CD4-positive, CD25-positive, alpha-beta regulatory T cell (primary cell): Measurements from ENCODE around the gene NPAS2. TPM values are rescaled to one million over a fixed set of nuclear protein-coding genes. Genes with fewer than 3 reads are reported as not detected.

ENCODE experiments used
- ATAC-seq, 2 donors: fragments of 150-1000 bp; cut with Tn5 transposase; one replicate each; pipeline ENCODE4 v1.10.0; 2021; ENCODE audit warnings: low read depth in 2 of 2, moderate number of reproducible peaks in 2 of 2, moderate library complexity in 1 of 2
- DNase-seq, 3 donors: peaks; one replicate each; pipeline versions ENCODE4 v3.0.0 to v3.0.0-alpha.2; 2012 to 2022; ENCODE audit warnings: mixed read lengths in 1 of 3
- H3K27ac ChIP-seq: one replicate; pipeline ENCODE4 v1.7.0; 2013; ENCODE audit warnings: mild to moderate bottlenecking, low read length; ENCODE audit not compliant: insufficient read depth, poor library complexity, severe bottlenecking
- H3K27me3 ChIP-seq: one replicate; pipeline ENCODE4 v1.7.0; 2013; ENCODE audit warnings: low read length; ENCODE audit not compliant: control insufficient read depth, insufficient read depth
- H3K36me3 ChIP-seq: one replicate; pipeline ENCODE4 v1.7.0; 2013; ENCODE audit warnings: mild to moderate bottlenecking, low read length, moderate library complexity; ENCODE audit not compliant: control insufficient read depth, insufficient read depth
- H3K4me1 ChIP-seq: 2 replicates; pipeline ENCODE4 v1.7.0; 2013; ENCODE audit warnings: mild to moderate bottlenecking, low read length; ENCODE audit not compliant: insufficient read depth, control insufficient read depth, poor library complexity, severe bottlenecking
- H3K4me3 ChIP-seq: one replicate; pipeline ENCODE4 v1.7.0; 2013; ENCODE audit warnings: low read depth, mild to moderate bottlenecking, low read length, moderate library complexity
- H3K9me3 ChIP-seq, 2 experiments: 1 replicate in 1 of 2; 2 replicates in 1 of 2; pipeline ENCODE4 v1.7.0; 2013; ENCODE audit warnings: low read length in 2 of 2, mild to moderate bottlenecking in 1 of 2, moderate library complexity in 1 of 2; ENCODE audit not compliant: control insufficient read depth in 2 of 2
- H3K27ac Mint-ChIP-seq, 3 donors: one replicate each; pipeline ENCODE4 v1.8.0; 2020 to 2022; ENCODE audit warnings: mild to moderate bottlenecking in 3 of 3, mixed read lengths in 3 of 3, moderate library complexity in 2 of 3
- H3K27me3 Mint-ChIP-seq: one replicate; pipeline ENCODE4 v1.8.0; 2022; ENCODE audit warnings: mild to moderate bottlenecking, mixed read lengths
- H3K36me3 Mint-ChIP-seq: one replicate; pipeline ENCODE4 v1.8.0; 2020; ENCODE audit warnings: mixed read lengths
- H3K4me1 Mint-ChIP-seq, 4 donors: one replicate each; pipeline ENCODE4 v1.8.0; 2020 to 2022; ENCODE audit warnings: mixed read lengths in 4 of 4, mild to moderate bottlenecking in 1 of 4
- H3K4me3 Mint-ChIP-seq, 4 donors: one replicate each; pipeline ENCODE4 v1.8.0; 2020 to 2022; ENCODE audit warnings: mild to moderate bottlenecking in 4 of 4, mixed read lengths in 4 of 4, moderate library complexity in 3 of 4
- H3K9me3 Mint-ChIP-seq, 7 donors: one replicate each; pipeline ENCODE4 v1.8.0; 2020 to 2022; ENCODE audit warnings: mixed read lengths in 7 of 7, mild to moderate bottlenecking in 3 of 7, moderate library complexity in 2 of 7
- polyA plus RNA-seq, 4 donors: library from polyadenylated mRNA; unstranded; fragments of 300-500 nt; fragmentation: Illumina TruSeq; gene quantifications; one replicate each; pipeline ENCODE4 v1.2.3, GENCODE V29; 2021
- total RNA-seq: library from RNA; stranded (reverse); gene quantifications from one replicate; pipeline ENCODE4 v1.2.3, GENCODE V29; 2022

The NPAS2 gene
- total and polyA plus RNA-seq, 5 donors from 2014 or later: 0.22 to 0.72 (median 0.54) TPM; not detected in 1

GRCh38 chr2:100964681-100965169, 144.8 kb downstream of the NPAS2 start:
- Histone ChIP-seq H3K36me3 (no peaks in the 10 kb centered on the region), H3K27me3 (no peaks in the 10 kb centered on the region), H3K27ac (no peak overlapping the region), H3K4me1 (no peaks in the 10 kb centered on the region), H3K4me3 (no peak overlapping the region), H3K9me3 (no peaks in the 10 kb centered on the region)
- DNase-seq (no peak), ATAC-seq (no peak)
- Mint-ChIP-seq H3K4me1 (peaks cover 0 to 4% (median 0%) of the 10 kb centered on the region in 4 donors), H3K4me3 (no peak overlapping the region), H3K27ac (no peak overlapping the region), H3K9me3 (no peaks in the 10 kb centered on the region), H3K36me3 (no peaks in the 10 kb centered on the region), H3K27me3 (no peaks in the 10 kb centered on the region)

GRCh38 chr2:100965596-100965995, 145.7 kb downstream of the NPAS2 start:
- Mint-ChIP-seq H3K4me1 (peaks cover 0 to 4% (median 0%) of the 10 kb centered on the region in 4 donors), H3K27ac (no peak overlapping the region), H3K27me3 (no peaks in the 10 kb centered on the region), H3K36me3 (no peaks in the 10 kb centered on the region), H3K9me3 (no peaks in the 10 kb centered on the region), H3K4me3 (no peak overlapping the region)
- ATAC-seq: no peak
- Histone ChIP-seq H3K4me3 (no peak overlapping the region), H3K27me3 (no peaks in the 10 kb centered on the region), H3K4me1 (no peaks in the 10 kb centered on the region), H3K36me3 (no peaks in the 10 kb centered on the region), H3K27ac (no peak overlapping the region), H3K9me3 (no peaks in the 10 kb centered on the region)
- no peak for DNase-seq

GRCh38 chr2:100967716-100968115, 147.8 kb downstream of the NPAS2 start:
- Histone ChIP-seq H3K9me3 (no peaks in the 10 kb centered on the region), H3K27ac (no peak overlapping the region), H3K4me1 (no peaks in the 10 kb centered on the region), H3K27me3 (no peaks in the 10 kb centered on the region), H3K4me3 (no peak overlapping the region), H3K36me3 (no peaks in the 10 kb centered on the region)
- no peak overlapping the region for H3K27ac Mint-ChIP-seq
- DNase-seq: no peak
- no peak for ATAC-seq
- H3K4me1 Mint-ChIP-seq: peaks cover 0 to 4% (median 0%) of the 10 kb centered on the region in 4 donors
- H3K4me3 Mint-ChIP-seq: no peak overlapping the region
- H3K27me3 Mint-ChIP-seq: no peaks in the 10 kb centered on the region
- no peaks in the 10 kb centered on the region for H3K36me3 Mint-ChIP-seq
- H3K9me3 Mint-ChIP-seq: peaks cover 0 to 2% (median 0%) of the 10 kb centered on the region in 7 donors

- Mint-ChIP-seq H3K27me3 (no peaks in the 10 kb centered on the region), H3K36me3 (no peaks in the 10 kb centered on the region), H3K27ac (no peak overlapping the region), H3K9me3 (peaks cover 0 to 2% (median 0%) of the 10 kb centered on the region in 7 donors), H3K4me3 (no peak overlapping the region), H3K4me1 (peaks cover 0 to 4% (median 0%) of the 10 kb centered on the region in 4 donors)
- Histone ChIP-seq H3K27ac (no peak overlapping the region), H3K27me3 (no peaks in the 10 kb centered on the region), H3K9me3 (no peaks in the 10 kb centered on the region), H3K36me3 (no peaks in the 10 kb centered on the region), H3K4me3 (no peak overlapping the region), H3K4me1 (no peaks in the 10 kb centered on the region)
- ATAC-seq (no peak), DNase-seq (no peak)
Measured at GRCh38 chr2:100968146-100969145, 148.5 kb downstream of the NPAS2 start.

- peaks cover 0 to 2% (median 0%) of the 10 kb centered on the region in 7 donors for H3K9me3 Mint-ChIP-seq
- no peak overlapping the region for H3K27ac ChIP-seq
- H3K27me3 Mint-ChIP-seq: no peaks in the 10 kb centered on the region
- DNase-seq (no peak), ATAC-seq (no peak)
- no peaks in the 10 kb centered on the region for H3K4me1 ChIP-seq
- no peak overlapping the region for H3K4me3 Mint-ChIP-seq
- H3K9me3 ChIP-seq: no peaks in the 10 kb centered on the region
- no peaks in the 10 kb centered on the region for H3K36me3 Mint-ChIP-seq
- H3K4me1 Mint-ChIP-seq: no peaks in the 10 kb centered on the region
- no peak overlapping the region for H3K27ac Mint-ChIP-seq
- H3K27me3 ChIP-seq: no peaks in the 10 kb centered on the region
- no peaks in the 10 kb centered on the region for H3K36me3 ChIP-seq
- H3K4me3 ChIP-seq: no peak overlapping the region
Measured at GRCh38 chr2:100969998-100970397, 150.1 kb downstream of the NPAS2 start.

GRCh38 chr2:100971221-100971620, 151.3 kb downstream of the NPAS2 start:
- Histone ChIP-seq H3K36me3 (no peaks in the 10 kb centered on the region), H3K27ac (no peak overlapping the region), H3K9me3 (no peaks in the 10 kb centered on the region), H3K27me3 (no peaks in the 10 kb centered on the region), H3K4me3 (no peak overlapping the region), H3K4me1 (no peaks in the 10 kb centered on the region)
- Mint-ChIP-seq H3K27ac (peak overlapping the region in 1 of 3 donors; percentile 9), H3K4me3 (no peak overlapping the region), H3K27me3 (no peaks in the 10 kb centered on the region), H3K4me1 (no peaks in the 10 kb centered on the region), H3K36me3 (no peaks in the 10 kb centered on the region), H3K9me3 (peaks cover 0 to 2% (median 0%) of the 10 kb centered on the region in 7 donors)
- DNase-seq (no peak), ATAC-seq (no peak)

GRCh38 chr2:100972452-100972851, 152.5 kb downstream of the NPAS2 start:
- H3K36me3 Mint-ChIP-seq: no peaks in the 10 kb centered on the region
- ATAC-seq: no peak

More at GRCh38 chr2:100972452-100972851, 152.5 kb downstream of the NPAS2 start:
- H3K4me1 ChIP-seq: no peaks in the 10 kb centered on the region
- Mint-ChIP-seq H3K27ac (no peak overlapping the region), H3K4me1 (no peaks in the 10 kb centered on the region), H3K9me3 (peaks cover 0 to 2% (median 0%) of the 10 kb centered on the region in 7 donors), H3K4me3 (no peak overlapping the region), H3K27me3 (no peaks in the 10 kb centered on the region)
- H3K27ac ChIP-seq: no peak overlapping the region
- DNase-seq: no peak
- no peaks in the 10 kb centered on the region for H3K36me3 ChIP-seq
- no peak overlapping the region for H3K4me3 ChIP-seq
- no peaks in the 10 kb centered on the region for H3K9me3 ChIP-seq
- H3K27me3 ChIP-seq: no peaks in the 10 kb centered on the region
